Calu3 (cell line): Measurements from ENCODE around the gene KRTAP4-4. TPM values are rescaled to one million over a fixed set of nuclear protein-coding genes. Genes with fewer than 3 reads are reported as not detected.
"Not testable (repeated sequence)": the region's sequence is repeated elsewhere in the genome, so short reads cannot be mapped to it uniquely, and the experiment has no call there.

Experiments
- Bru-seq: library from RNA; stranded (reverse); fragments of 400-500 nt; gene quantifications from one replicate; lab custom pipeline; 2021; lab: Mats Ljungman, UMichigan
- BruChase-seq, 2 experiments: library from RNA; stranded (reverse); fragments of 400-500 nt; gene quantifications; one replicate each; lab custom pipeline; 2021; lab: Mats Ljungman, UMichigan
- BruUV-seq: library from RNA; stranded (reverse); fragments of 400-500 nt; replicated peaks from 2 replicates; lab custom pipeline; 2021; lab: Mats Ljungman, UMichigan
- CTCF ChIA-PET: fragments of 300-600 bp; sonication (Branson Sonifier 250); formaldehyde crosslinking; loops from one replicate; lab custom pipeline; 2022; ENCODE audit warnings: antibody characterized with exemption; lab: Charles Lee
- DNase-seq: peaks from one replicate; pipeline ENCODE4 v3.0.0; 2022
- H3K27ac Mint-ChIP-seq: one replicate; pipeline ENCODE4 v1.8.0; 2022; ENCODE audit warnings: mixed read lengths; ENCODE audit not compliant: unreplicated experiment
- H3K27me3 Mint-ChIP-seq: one replicate; pipeline ENCODE4 v1.8.0; 2022; ENCODE audit warnings: mixed read lengths; ENCODE audit not compliant: unreplicated experiment
- H3K36me3 Mint-ChIP-seq: one replicate; pipeline ENCODE4 v1.8.0; 2022; ENCODE audit warnings: mild to moderate bottlenecking, moderate library complexity, mixed read lengths; ENCODE audit not compliant: insufficient read depth, unreplicated experiment
- H3K4me1 Mint-ChIP-seq: one replicate; pipeline ENCODE4 v1.8.0; 2022; ENCODE audit warnings: mild to moderate bottlenecking, low read depth, mixed read lengths; ENCODE audit not compliant: unreplicated experiment
- H3K4me3 Mint-ChIP-seq: one replicate; pipeline ENCODE4 v1.8.0; 2022; ENCODE audit warnings: mild to moderate bottlenecking, low read depth, moderate library complexity, mixed read lengths; ENCODE audit not compliant: unreplicated experiment
- H3K9me3 Mint-ChIP-seq: one replicate; pipeline ENCODE4 v1.8.0; 2022; ENCODE audit warnings: low read depth, mixed read lengths; ENCODE audit not compliant: unreplicated experiment
- CTCF ChIP-seq: fragments of 200-600 bp; IDR thresholded peaks from one replicate; pipeline ENCODE4 v1.8.0; 2022; ENCODE audit warnings: antibody characterized with exemption; ENCODE audit not compliant: unreplicated experiment
- intact Hi-C: fragments of 100-400 bp; cut with micrococcal nuclease; formaldehyde crosslinking; loops from one replicate; pipeline ENCODE4 v1.10.0; 2022; ENCODE audit not compliant: unreplicated experiment
- long read RNA-seq: library from polyadenylated mRNA; stranded (forward); transcript quantifications from one replicate; pipeline ENCODE4 v2.0.0, GENCODE V29; 2022
- total RNA-seq: library from RNA; stranded (reverse); gene quantifications from 2 replicates; pipeline ENCODE4 v1.2.3, GENCODE V29; 2022

The KRTAP4-4 gene
- total RNA-seq (not detected in 2 replicates), Bru-seq, nascent RNA (not detected), BruChase-seq, experiment 1, labeled RNA remaining after a 6-hour chase (not detected), BruChase-seq, experiment 2, labeled RNA remaining after a 2-hour chase (not detected)
- long read RNA-seq, result 0 reads

- Mint-ChIP-seq H3K4me1 (no peaks in the 10 kb centered on the region), H3K9me3 (no peaks in the 10 kb centered on the region), H3K27me3 (no peaks in the 10 kb centered on the region), H3K4me3 (no peak within 1 kb of the TSS), H3K27ac (no peak within 1 kb of the TSS), H3K36me3 (no peaks in the 10 kb centered on the region)
- intact Hi-C loops, result no loop called here
- CTCF ChIA-PET, result interaction anchor here (0.5 to 0.7 kb wide), 2 partner anchors 12 to 359 kb away, joined by 3 read pairs; no protein-coding TSS in a partner anchor
- no peak for DNase-seq
- no TSS peak for BruUV-seq
- no peak for TF ChIP-seq CTCF
Measured at GRCh38 chr17:41160648-41161047, at the start of gene KRTAP4-4. Gene KRTAP4-4 (minus strand): TSS chr17:41160748. CDS start chr17:41160691, 57 bp downstream.

- intact Hi-C loops, result no loop called here
- Mint-ChIP-seq H3K4me1 (no peaks in the 10 kb centered on the region), H3K27ac (no peak overlapping the region), H3K36me3 (no peaks in the 10 kb centered on the region), H3K9me3 (peaks cover 7% of the 10 kb centered on the region), H3K27me3 (no peaks in the 10 kb centered on the region), H3K4me3 (no peak overlapping the region)
- TF ChIP-seq CTCF, result no peak
- DNase-seq, result no peak
- CTCF ChIA-PET, result interaction anchor here (0.6 kb wide), 1 partner anchor 634 kb away, joined by 8 read pairs; no protein-coding TSS in a partner anchor
- no TSS peak for BruUV-seq
Measured at GRCh38 chr17:41199421-41200078, 39.0 kb upstream of the KRTAP4-4 start.

- Mint-ChIP-seq H3K27me3 (no peaks in the 10 kb centered on the region), H3K4me3 (no peak overlapping the region), H3K4me1 (no peaks in the 10 kb centered on the region), H3K36me3 (no peaks in the 10 kb centered on the region), H3K9me3 (peaks cover 7% of the 10 kb centered on the region), H3K27ac (no peak overlapping the region)
- no peak for DNase-seq
- TF ChIP-seq CTCF, result no peak
- CTCF ChIA-PET, result no interaction called here
- intact Hi-C loops, result no loop called here
- BruUV-seq, result no TSS peak
Measured at GRCh38 chr17:41196068-41196467, 35.5 kb upstream of the KRTAP4-4 start.

GRCh38 chr17:41190328-41190727, 29.8 kb upstream of the KRTAP4-4 start:
- Mint-ChIP-seq H3K27me3 (peaks cover 10% of the 10 kb centered on the region), H3K9me3 (no peaks in the 10 kb centered on the region), H3K27ac (no peak overlapping the region), H3K4me1 (no peaks in the 10 kb centered on the region), H3K4me3 (no peak overlapping the region), H3K36me3 (no peaks in the 10 kb centered on the region)
- intact Hi-C loops, result no loop called here
- no peak for DNase-seq
- CTCF ChIA-PET, result no interaction called here
- BruUV-seq, result no TSS peak
- no peak for TF ChIP-seq CTCF

GRCh38 chr17:41189837-41190318, 29.3 kb upstream of the KRTAP4-4 start, which contains the start of gene KRTAP9-1:
Gene KRTAP9-1 (plus strand): TSS chr17:41189887. CDS start chr17:41189887, 0 bp downstream.
- H3K4me1 Mint-ChIP-seq, intact Hi-C loops, H3K9me3 Mint-ChIP-seq, H3K27me3 Mint-ChIP-seq, H3K36me3 Mint-ChIP-seq, CTCF ChIA-PET, H3K27ac Mint-ChIP-seq, DNase-seq, H3K4me3 Mint-ChIP-seq, BruUV-seq: not testable (repeated sequence)
